ENCODE results near the gene CARMIL3. TPM values are rescaled to one million over a fixed set of nuclear protein-coding genes. Genes with fewer than 3 reads are reported as not detected.

Gene CARMIL3
- total RNA-seq, 2 donors from 2014 or later: 1.1 to 3.4 TPM

Other genes starting within 250 kb of the CARMIL3 start
- 10 to 100 TPM; 38.3 to 46.0 TPM for gene DHRS4, start 98.2 kb upstream of the CARMIL3 start, total RNA-seq
- 10 to 100 TPM; 31.8 to 43.2 TPM for gene DHRS4L2, start 63.1 kb upstream of the CARMIL3 start, total RNA-seq
- gene CPNE6, start 19.6 kb downstream of the CARMIL3 start, total RNA-seq: under 1 TPM; 0.28 to 0.31 TPM
- gene PCK2, start 42.3 kb downstream of the CARMIL3 start, total RNA-seq: 100 to 1,000 TPM; 150 to 223 TPM
- gene DCAF11, start 62.8 kb downstream of the CARMIL3 start, total RNA-seq: 100 to 1,000 TPM; 101 to 107 TPM
- 1 to 10 TPM; 1.2 to 1.5 TPM for gene NRL, start 62.9 kb downstream of the CARMIL3 start, total RNA-seq
- gene FITM1, start 78.7 kb downstream of the CARMIL3 start, total RNA-seq: 1 to 10 TPM; 1.0 TPM
- gene PSME1, start 84.2 kb downstream of the CARMIL3 start, total RNA-seq: 100 to 1,000 TPM; 196 to 249 TPM
- 10 to 100 TPM; 13.9 to 25.7 TPM for gene EMC9, start 89.6 kb downstream of the CARMIL3 start, total RNA-seq
- gene PSME2, start 94.6 kb downstream of the CARMIL3 start, total RNA-seq: 100 to 1,000 TPM; 140 to 240 TPM
- 10 to 100 TPM; 49.1 to 50.3 TPM for gene RNF31, start 95.5 kb downstream of the CARMIL3 start, total RNA-seq
- gene IRF9, start 109.3 kb downstream of the CARMIL3 start, total RNA-seq: 100 to 1,000 TPM in 1 of 2 donors, 10 to 100 TPM in 1; 53.7 to 105 TPM
- 10 to 100 TPM in 1 of 2 donors, 1 to 10 TPM in 1; 6.9 to 21.0 TPM for gene REC8, start 120.1 kb downstream of the CARMIL3 start, total RNA-seq
- gene IPO4, start 136.8 kb downstream of the CARMIL3 start, total RNA-seq: 10 to 100 TPM; 17.3 to 26.3 TPM
- gene TM9SF1, start 143.4 kb downstream of the CARMIL3 start, total RNA-seq: 10 to 100 TPM; 49.2 to 52.7 TPM
- gene TSSK4, start 153.7 kb downstream of the CARMIL3 start, total RNA-seq: under 1 TPM in 1 of 2 donors, not detected in 1; 0.47 TPM
- gene CHMP4A, start 161.5 kb downstream of the CARMIL3 start, total RNA-seq: 10 to 100 TPM; 43.5 to 48.0 TPM
- 10 to 100 TPM; 11.8 to 13.8 TPM for gene MDP1, start 164.1 kb downstream of the CARMIL3 start, total RNA-seq
- 100 to 1,000 TPM; 110 to 135 TPM for gene NEDD8, start 180.4 kb downstream of the CARMIL3 start, total RNA-seq
- 10 to 100 TPM; 62.4 to 64.8 TPM for gene GMPR2, start 180.9 kb downstream of the CARMIL3 start, total RNA-seq
- 10 to 100 TPM; 56.6 to 64.0 TPM for gene TINF2, start 190.6 kb downstream of the CARMIL3 start, total RNA-seq
- 1 to 10 TPM; 2.3 to 2.9 TPM for gene TGM1, start 211.2 kb downstream of the CARMIL3 start, total RNA-seq
- gene RABGGTA, start 219.6 kb downstream of the CARMIL3 start, total RNA-seq: 10 to 100 TPM; 35.0 to 41.8 TPM
- gene DHRS1, start 247.8 kb downstream of the CARMIL3 start, total RNA-seq: 10 to 100 TPM; 64.2 to 76.6 TPM
- 10 to 100 TPM; 24.4 to 26.0 TPM for gene NOP9, start 247.8 kb downstream of the CARMIL3 start, total RNA-seq

Measured in left colon (tissue), 2 donors.